NCI-H2227 (cell line): ENCODE results near the gene P4HA3.
A peak's percentile ranks its signal among the peaks of the same experiment; 100 is the strongest.

Experiments
- DNase-seq: peaks from one replicate; lab custom pipeline; 2025; ENCODE audit not compliant: unreplicated experiment; lab: John Stamatoyannopoulos, UW

Gene P4HA3

GRCh38 chr11:74318241-74318932 is 6.9 kb upstream of the P4HA3 start:
- no peak for DNase-seq

GRCh38 chr11:74316772-74317505 is 5.5 kb upstream of the P4HA3 start:
- no peak for DNase-seq

- DNase-seq: no peak
Observed at GRCh38 chr11:74312326-74312725, 886 bp upstream of the P4HA3 start.

- DNase-seq: no peak
Observed at GRCh38 chr11:74310857-74311256, 583 bp downstream of the P4HA3 start.

GRCh38 chr11:74307434-74307833 is 4.0 kb downstream of the P4HA3 start:
- DNase-seq: no peak

GRCh38 chr11:74306435-74307175 is 4.8 kb downstream of the P4HA3 start:
- no peak for DNase-seq

- no peak for DNase-seq
Observed at GRCh38 chr11:74299015-74299414, 12.4 kb downstream of the P4HA3 start.

- no peak for DNase-seq
Observed at GRCh38 chr11:74297484-74297883, 14.0 kb downstream of the P4HA3 start.

- no peak for DNase-seq
Observed at GRCh38 chr11:74288911-74289310, 22.5 kb downstream of the P4HA3 start.

GRCh38 chr11:74288161-74288560 is 23.3 kb downstream of the P4HA3 start:
- DNase-seq: no peak

GRCh38 chr11:74284466-74284865 is 27.0 kb downstream of the P4HA3 start:
- no peak for DNase-seq

- no peak for DNase-seq
Observed at GRCh38 chr11:74283580-74284180, 27.8 kb downstream of the P4HA3 start.

GRCh38 chr11:74282914-74283371 is 28.5 kb downstream of the P4HA3 start:
- DNase-seq: peak; percentile 75

- no peak for DNase-seq
Observed at GRCh38 chr11:74282421-74282820, 29.0 kb downstream of the P4HA3 start.

- DNase-seq: no peak
Observed at GRCh38 chr11:74280494-74280893, 30.9 kb downstream of the P4HA3 start.

- no peak for DNase-seq
Observed at GRCh38 chr11:74279256-74279655, 32.2 kb downstream of the P4HA3 start.

- DNase-seq: no peak
Observed at GRCh38 chr11:74278721-74279161, 32.7 kb downstream of the P4HA3 start.

- DNase-seq: no peak
Observed at GRCh38 chr11:74278103-74278502, 33.3 kb downstream of the P4HA3 start.

- no peak for DNase-seq
Observed at GRCh38 chr11:74276581-74276980, 34.9 kb downstream of the P4HA3 start.

- DNase-seq: no peak
Observed at GRCh38 chr11:74272276-74272675, 39.2 kb downstream of the P4HA3 start.

GRCh38 chr11:74269161-74269811 is 42.2 kb downstream of the P4HA3 start:
- no peak for DNase-seq
